ENCODE measurements around the gene SLC45A2.

GRCh38 chr5:34003941-34004340 is 19.4 kb upstream of the SLC45A2 start:
- TF ChIP-seq TAF1 (IDR thresholded peaks at IDR 0.05; ENCODE audit: borderline replicate concordance, low read depth, low read length) = no peak
- no peak for TF ChIP-seq POLR2A (IDR thresholded peaks at IDR 0.05; ENCODE audit: low read depth, low read length)
- TF ChIP-seq POLR2AphosphoS5 (IDR thresholded peaks at IDR 0.05; ENCODE audit: low read depth, low read length) = no peak

All from GM12892 (cell line).